Measurements from ENCODE around the gene VGLL3. TPM values are rescaled to one million over a fixed set of nuclear protein-coding genes. Genes with fewer than 3 reads are reported as not detected.

The VGLL3 gene
- total RNA-seq, 2 donors from 2014 or later = 1.3 to 8.0 TPM

DNA sequence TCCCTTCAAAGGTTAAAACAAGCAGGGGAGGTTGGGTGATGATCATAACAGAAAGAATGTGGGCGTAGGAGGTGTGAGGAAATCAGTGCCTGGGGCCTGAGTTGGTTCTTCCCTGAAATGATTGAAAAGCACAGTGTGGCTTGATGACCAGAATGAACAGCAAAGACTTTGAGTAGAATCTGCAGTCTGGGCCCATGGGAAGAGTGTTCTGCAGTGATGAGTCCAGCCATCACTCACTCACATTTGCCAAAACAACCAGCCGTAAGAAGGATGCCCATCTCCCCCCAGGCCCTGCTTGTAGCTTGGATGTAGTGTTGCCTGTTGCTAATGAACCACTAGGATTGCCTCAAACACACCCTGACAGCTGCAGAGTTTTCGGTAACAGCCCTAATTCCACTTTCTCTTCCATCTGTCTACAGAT, 67.9 kb downstream of the VGLL3 start:
- Histone ChIP-seq H3K9ac (ENCODE audit: low read depth in 2 of 2, low read length in 2 of 2) (no peak overlapping the region), H3K27ac (no peak overlapping the region), H3K4me3 (no peak overlapping the region), H3K27me3 (no peaks in the 10 kb centered on the region), H3K4me1 (no peaks in the 10 kb centered on the region), H3K9me3 (no peaks in the 10 kb centered on the region), H3K36me3 (no peaks in the 10 kb centered on the region)
- DNase-seq = no peak
- TF ChIP-seq, protein P1, sequence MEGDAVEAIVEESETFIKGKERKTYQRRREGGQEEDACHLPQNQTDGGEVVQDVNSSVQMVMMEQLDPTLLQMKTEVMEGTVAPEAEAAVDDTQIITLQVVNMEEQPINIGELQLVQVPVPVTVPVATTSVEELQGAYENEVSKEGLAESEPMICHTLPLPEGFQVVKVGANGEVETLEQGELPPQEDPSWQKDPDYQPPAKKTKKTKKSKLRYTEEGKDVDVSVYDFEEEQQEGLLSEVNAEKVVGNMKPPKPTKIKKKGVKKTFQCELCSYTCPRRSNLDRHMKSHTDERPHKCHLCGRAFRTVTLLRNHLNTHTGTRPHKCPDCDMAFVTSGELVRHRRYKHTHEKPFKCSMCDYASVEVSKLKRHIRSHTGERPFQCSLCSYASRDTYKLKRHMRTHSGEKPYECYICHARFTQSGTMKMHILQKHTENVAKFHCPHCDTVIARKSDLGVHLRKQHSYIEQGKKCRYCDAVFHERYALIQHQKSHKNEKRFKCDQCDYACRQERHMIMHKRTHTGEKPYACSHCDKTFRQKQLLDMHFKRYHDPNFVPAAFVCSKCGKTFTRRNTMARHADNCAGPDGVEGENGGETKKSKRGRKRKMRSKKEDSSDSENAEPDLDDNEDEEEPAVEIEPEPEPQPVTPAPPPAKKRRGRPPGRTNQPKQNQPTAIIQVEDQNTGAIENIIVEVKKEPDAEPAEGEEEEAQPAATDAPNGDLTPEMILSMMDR (IDR thresholded peaks at IDR 0.05) = no peak
- intact Hi-C loops (cut with DNase I) = no loop called here

DNA sequence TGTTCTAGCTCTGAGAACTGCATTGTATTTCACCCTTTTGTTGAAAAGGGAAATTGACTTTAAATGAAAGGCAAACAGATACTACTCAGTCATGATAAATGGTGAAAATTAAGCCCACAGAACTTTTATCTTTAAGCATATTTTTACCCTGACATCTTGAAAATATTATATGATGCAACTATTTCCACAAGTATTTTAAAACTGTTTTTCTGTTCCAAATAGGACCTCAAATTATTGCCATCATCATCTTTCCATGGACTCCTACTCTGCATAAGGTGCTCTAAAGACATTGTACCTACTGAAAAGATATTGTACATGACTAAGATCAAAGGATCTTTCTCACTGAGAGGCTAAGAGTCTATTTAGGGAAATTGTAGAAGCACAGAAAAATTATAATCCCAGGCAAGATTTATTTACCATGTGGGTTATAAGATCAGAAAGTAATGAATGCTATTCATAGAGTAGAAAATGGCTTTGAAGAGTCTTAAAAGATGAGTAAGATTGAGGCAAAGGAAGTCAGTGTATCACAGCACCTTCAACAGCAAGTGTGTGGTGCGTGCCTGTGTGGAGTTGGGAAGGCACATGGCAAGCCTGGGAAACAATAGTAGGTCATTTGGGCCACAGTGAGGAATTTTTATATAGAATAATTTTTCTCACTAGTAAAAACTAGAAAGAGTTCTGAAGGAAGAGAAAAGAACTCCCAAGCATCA, 68.8 kb downstream of the VGLL3 start:
- H3K27ac ChIP-seq = no peak overlapping the region
- TF ChIP-seq, protein P1 (IDR thresholded peaks at IDR 0.05) = no peak
- H3K27me3 ChIP-seq = no peaks in the 10 kb centered on the region
- intact Hi-C loops (cut with DNase I) = no loop called here
- no peaks in the 10 kb centered on the region for H3K36me3 ChIP-seq
- no peak overlapping the region for H3K9ac ChIP-seq (ENCODE audit: low read depth in 2 of 2, low read length in 2 of 2)
- H3K4me3 ChIP-seq = no peak overlapping the region
- no peak for DNase-seq
- no peaks in the 10 kb centered on the region for H3K4me1 ChIP-seq
- H3K9me3 ChIP-seq = no peaks in the 10 kb centered on the region

DNA sequence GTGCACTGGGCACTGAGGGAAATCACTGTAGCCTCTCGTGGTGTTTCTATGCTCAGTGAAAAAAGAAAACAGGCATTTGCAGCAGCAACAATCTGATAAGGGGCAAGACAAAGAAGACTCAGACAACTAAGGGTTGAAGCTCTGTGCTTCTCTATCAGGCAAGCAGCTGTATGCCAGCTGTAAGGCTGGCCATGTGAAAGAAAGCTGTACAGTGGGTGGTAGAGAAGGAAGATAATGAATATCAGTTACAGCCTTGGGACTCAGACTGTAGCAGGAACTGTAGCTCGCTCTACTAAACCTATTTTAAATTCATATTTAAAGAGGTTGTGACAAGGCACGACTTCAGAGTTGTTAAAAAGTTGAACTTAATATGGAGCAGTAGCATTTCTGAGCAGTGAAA, 76.3 kb downstream of the VGLL3 start:
- Histone ChIP-seq H3K9ac (ENCODE audit: low read depth in 2 of 2, low read length in 2 of 2) (no peak overlapping the region), H3K4me1 (no peaks in the 10 kb centered on the region), H3K9me3 (no peaks in the 10 kb centered on the region), H3K27me3 (no peaks in the 10 kb centered on the region), H3K27ac (no peak overlapping the region), H3K4me3 (no peak overlapping the region), H3K36me3 (no peaks in the 10 kb centered on the region)
- intact Hi-C loops (cut with DNase I) = no loop called here
- TF ChIP-seq, protein P1 (IDR thresholded peaks at IDR 0.05) = no peak
- no peak for DNase-seq

DNA sequence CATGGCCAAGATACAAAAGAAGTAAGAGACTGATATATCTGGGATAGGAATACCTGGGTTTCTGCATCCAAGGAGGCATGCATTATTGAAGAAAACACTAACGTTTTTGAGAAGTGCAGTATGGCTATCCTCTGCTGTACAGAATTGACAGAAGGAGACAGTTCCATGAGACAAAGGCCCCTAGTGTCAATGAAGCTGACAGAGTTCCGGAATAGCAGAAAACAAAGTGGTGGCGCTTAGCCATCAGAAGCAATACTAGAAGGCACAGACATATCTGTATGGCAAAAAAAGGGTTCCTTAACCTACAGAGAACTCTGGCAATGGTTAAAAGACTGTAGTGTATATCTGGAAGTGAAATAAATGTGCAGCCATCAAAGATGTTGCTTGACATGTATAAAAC, 77.8 kb downstream of the VGLL3 start:
- intact Hi-C loops (cut with DNase I) = no loop called here
- Histone ChIP-seq H3K36me3 (no peaks in the 10 kb centered on the region), H3K27ac (no peak overlapping the region), H3K4me3 (no peak overlapping the region), H3K27me3 (no peaks in the 10 kb centered on the region), H3K9ac (ENCODE audit: low read depth in 2 of 2, low read length in 2 of 2) (no peak overlapping the region), H3K9me3 (no peaks in the 10 kb centered on the region), H3K4me1 (no peaks in the 10 kb centered on the region)
- TF ChIP-seq, protein P1 (IDR thresholded peaks at IDR 0.05) = no peak
- no peak for DNase-seq

DNA sequence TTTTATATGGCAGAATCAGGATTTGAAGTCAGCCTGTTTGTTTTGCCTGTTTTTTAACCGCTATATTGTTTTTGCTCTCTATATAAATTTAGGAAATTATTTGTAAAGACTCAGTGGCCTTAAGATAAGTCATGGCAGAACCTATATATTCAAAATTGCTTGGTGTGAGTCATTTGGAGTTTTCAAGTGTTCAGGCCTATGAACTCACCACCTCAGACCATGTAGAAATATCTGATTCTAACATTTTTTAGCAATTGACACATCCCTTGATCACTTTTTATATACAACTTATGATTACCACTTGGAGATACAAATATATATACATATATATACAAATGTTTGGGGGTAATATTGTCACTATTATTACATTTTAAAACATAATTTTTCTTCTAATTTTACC, 95.7 kb downstream of the VGLL3 start:
- H3K36me3 ChIP-seq = no peaks in the 10 kb centered on the region
- intact Hi-C loops (cut with DNase I) = no loop called here
- TF ChIP-seq, protein P1 (IDR thresholded peaks at IDR 0.05) = no peak
- no peak overlapping the region for H3K9ac ChIP-seq (ENCODE audit: low read depth in 2 of 2, low read length in 2 of 2)
- H3K4me3 ChIP-seq = no peak overlapping the region
- no peaks in the 10 kb centered on the region for H3K4me1 ChIP-seq
- no peak overlapping the region for H3K27ac ChIP-seq
- H3K9me3 ChIP-seq = no peaks in the 10 kb centered on the region
- no peaks in the 10 kb centered on the region for H3K27me3 ChIP-seq
- DNase-seq = no peak
